Measurements from ENCODE around the gene PRM1.

GRCh38 chr16:11301645-11302501, 20.7 kb upstream of the PRM1 start:
- TF ChIP-seq, protein P1, sequence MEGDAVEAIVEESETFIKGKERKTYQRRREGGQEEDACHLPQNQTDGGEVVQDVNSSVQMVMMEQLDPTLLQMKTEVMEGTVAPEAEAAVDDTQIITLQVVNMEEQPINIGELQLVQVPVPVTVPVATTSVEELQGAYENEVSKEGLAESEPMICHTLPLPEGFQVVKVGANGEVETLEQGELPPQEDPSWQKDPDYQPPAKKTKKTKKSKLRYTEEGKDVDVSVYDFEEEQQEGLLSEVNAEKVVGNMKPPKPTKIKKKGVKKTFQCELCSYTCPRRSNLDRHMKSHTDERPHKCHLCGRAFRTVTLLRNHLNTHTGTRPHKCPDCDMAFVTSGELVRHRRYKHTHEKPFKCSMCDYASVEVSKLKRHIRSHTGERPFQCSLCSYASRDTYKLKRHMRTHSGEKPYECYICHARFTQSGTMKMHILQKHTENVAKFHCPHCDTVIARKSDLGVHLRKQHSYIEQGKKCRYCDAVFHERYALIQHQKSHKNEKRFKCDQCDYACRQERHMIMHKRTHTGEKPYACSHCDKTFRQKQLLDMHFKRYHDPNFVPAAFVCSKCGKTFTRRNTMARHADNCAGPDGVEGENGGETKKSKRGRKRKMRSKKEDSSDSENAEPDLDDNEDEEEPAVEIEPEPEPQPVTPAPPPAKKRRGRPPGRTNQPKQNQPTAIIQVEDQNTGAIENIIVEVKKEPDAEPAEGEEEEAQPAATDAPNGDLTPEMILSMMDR (IDR thresholded peaks at IDR 0.05; ENCODE audit: control extremely low read depth in 1 of 3, insufficient read depth in 1 of 3, low read depth in 1 of 3, low read length in 3 of 3) = no peak
- no peak for TF ChIP-seq POLR2A (IDR thresholded peaks at IDR 0.05; ENCODE audit: control extremely low read depth in 1 of 2, low read depth in 2 of 2, low read length in 2 of 2)
- TF ChIP-seq PHF8 (conservative IDR thresholded peaks at IDR 0.05; ENCODE audit: low read depth, low read length) = no peak
- no peak for TF ChIP-seq GABPA (IDR thresholded peaks at IDR 0.05; ENCODE audit: borderline replicate concordance, insufficient read depth, low read length)
- no peak for TF ChIP-seq CREB1 (IDR thresholded peaks at IDR 0.05)
- no peak for TF ChIP-seq EZH2 (IDR thresholded peaks at IDR 0.05; ENCODE audit: low read depth, low read length, severe bottlenecking)
- no peak for TF ChIP-seq RFX5 (IDR thresholded peaks at IDR 0.05; ENCODE audit: borderline replicate concordance, low read depth, low read length)
- TF ChIP-seq ZNF274 (IDR thresholded peaks at IDR 0.05; ENCODE audit: borderline replicate concordance, extremely low read depth, low read length) = no peak
- TF ChIP-seq MAX (IDR thresholded peaks at IDR 0.05) = no peak
- no peak for TF ChIP-seq CHD2 (IDR thresholded peaks at IDR 0.05; ENCODE audit: low read length)
- no peak for TF ChIP-seq TEAD4 (IDR thresholded peaks at IDR 0.05; ENCODE audit: low read depth, low read length)
- no peak for TF ChIP-seq ATF2 (IDR thresholded peaks at IDR 0.05; ENCODE audit: low read length)
- TF ChIP-seq POLR2AphosphoS5 (IDR thresholded peaks at IDR 0.05; ENCODE audit: low read depth, low read length) = no peak

All from H1 (cell line).